T-helper 17 cell (primary cell): ENCODE data around the gene TMED1. TPM values are rescaled to one million over a fixed set of nuclear protein-coding genes. Genes with fewer than 3 reads are reported as not detected.

ENCODE experiments used
- ATAC-seq: fragments of 150-1000 bp; cut with Tn5 transposase; 2 replicates; pipeline ENCODE4 v1.10.0; 2021; ENCODE audit warnings: mild to moderate bottlenecking, moderate library complexity
- DNase-seq, 3 donors: peaks; one replicate each; pipeline versions ENCODE4 v3.0.0 to v3.0.0-alpha.2; 2020 to 2021
- H3K9me3 ChIP-seq: one replicate; pipeline ENCODE4 v1.7.0; 2013; ENCODE audit warnings: low read length, mild to moderate bottlenecking; ENCODE audit not compliant: control insufficient read depth, poor library complexity, severe bottlenecking
- H3K27ac Mint-ChIP-seq: one replicate; pipeline ENCODE4 v1.8.0; 2022; ENCODE audit warnings: mild to moderate bottlenecking, moderate library complexity, mixed read lengths
- H3K27me3 Mint-ChIP-seq: one replicate; pipeline ENCODE4 v1.8.0; 2022; ENCODE audit warnings: mixed read lengths
- H3K36me3 Mint-ChIP-seq: one replicate; pipeline ENCODE4 v1.8.0; 2022; ENCODE audit warnings: low read depth, mixed read lengths
- H3K4me1 Mint-ChIP-seq: one replicate; pipeline ENCODE4 v1.8.0; 2022; ENCODE audit warnings: mild to moderate bottlenecking, mixed read lengths
- H3K4me3 Mint-ChIP-seq: one replicate; pipeline ENCODE4 v1.8.0; 2022; ENCODE audit warnings: mild to moderate bottlenecking, moderate library complexity, mixed read lengths
- total RNA-seq, 4 donors: library from RNA in 2 of 4; stranded (reverse) in 2 of 4; gene quantifications; one replicate each; pipeline ENCODE4 v1.2.3 and lab custom pipeline; 2022 to 2026

TMED1 gene
- total RNA-seq, 2 donors from 2014 or later: 8.7 to 10.5 TPM

- ATAC-seq (no peak), DNase-seq (no peak)
- H3K9me3 ChIP-seq: no peaks in the 10 kb centered on the region
- no peaks in the 10 kb centered on the region for H3K27me3 Mint-ChIP-seq
- peak overlapping the region; percentile 92 for H3K27ac Mint-ChIP-seq
- peaks cover 8% of the 10 kb centered on the region for H3K36me3 Mint-ChIP-seq
- peaks cover 8% of the 10 kb centered on the region for H3K4me1 Mint-ChIP-seq
- no peak overlapping the region for H3K4me3 Mint-ChIP-seq
Measured at GRCh38 chr19:10819124-10820060, 16.6 kb downstream of the TMED1 start.

GRCh38 chr19:10818301-10819123 lies 17.5 kb downstream of the TMED1 start:
- H3K27ac Mint-ChIP-seq: no peak overlapping the region
- H3K4me3 Mint-ChIP-seq: no peak overlapping the region
- peaks cover 9% of the 10 kb centered on the region for H3K4me1 Mint-ChIP-seq
- peaks cover 8% of the 10 kb centered on the region for H3K36me3 Mint-ChIP-seq
- H3K27me3 Mint-ChIP-seq: no peaks in the 10 kb centered on the region
- no peaks in the 10 kb centered on the region for H3K9me3 ChIP-seq
- ATAC-seq (no peak), DNase-seq (no peak)

- H3K9me3 ChIP-seq: no peaks in the 10 kb centered on the region
- Mint-ChIP-seq H3K4me1 (peaks cover 9% of the 10 kb centered on the region), H3K4me3 (no peak overlapping the region), H3K27ac (no peak overlapping the region), H3K27me3 (no peaks in the 10 kb centered on the region), H3K36me3 (peaks cover 8% of the 10 kb centered on the region)
- DNase-seq (no peak), ATAC-seq (no peak)
Measured at GRCh38 chr19:10817291-10818038, 18.5 kb downstream of the TMED1 start.

GRCh38 chr19:10816691-10817090 lies 19.3 kb downstream of the TMED1 start:
- no peak overlapping the region for H3K4me3 Mint-ChIP-seq
- peaks cover 8% of the 10 kb centered on the region for H3K36me3 Mint-ChIP-seq
- peaks cover 9% of the 10 kb centered on the region for H3K4me1 Mint-ChIP-seq
- H3K27me3 Mint-ChIP-seq: no peaks in the 10 kb centered on the region
- no peaks in the 10 kb centered on the region for H3K9me3 ChIP-seq
- no peak for ATAC-seq
- peak overlapping the region; percentile 70 for H3K27ac Mint-ChIP-seq
- no peak for DNase-seq

GRCh38 chr19:10815969-10816644 lies 19.9 kb downstream of the TMED1 start:
- H3K27me3 Mint-ChIP-seq: no peaks in the 10 kb centered on the region
- peaks cover 9% of the 10 kb centered on the region for H3K4me1 Mint-ChIP-seq
- peaks cover 8% of the 10 kb centered on the region for H3K36me3 Mint-ChIP-seq
- DNase-seq (no peak), ATAC-seq (no peak)
- H3K4me3 Mint-ChIP-seq: no peak overlapping the region
- H3K9me3 ChIP-seq: no peaks in the 10 kb centered on the region
- H3K27ac Mint-ChIP-seq: peak overlapping the region; percentile 41

- H3K36me3 Mint-ChIP-seq: peaks cover 4% of the 10 kb centered on the region
Measured at GRCh38 chr19:10815007-10815536, 20.9 kb downstream of the TMED1 start.

GRCh38 chr19:10812902-10813404 lies 23.1 kb downstream of the TMED1 start:
- DNase-seq (no peak), ATAC-seq (peak; percentile 29)
- Mint-ChIP-seq H3K27me3 (no peaks in the 10 kb centered on the region), H3K4me1 (peaks cover 22% of the 10 kb centered on the region), H3K36me3 (peaks cover 5% of the 10 kb centered on the region), H3K4me3 (no peak overlapping the region), H3K27ac (peak overlapping the region; percentile 89)
- H3K9me3 ChIP-seq: no peaks in the 10 kb centered on the region

More at GRCh38 chr19:10815007-10815536, 20.9 kb downstream of the TMED1 start:
- no peaks in the 10 kb centered on the region for H3K27me3 Mint-ChIP-seq
- no peaks in the 10 kb centered on the region for H3K9me3 ChIP-seq
- H3K4me3 Mint-ChIP-seq: no peak overlapping the region
- ATAC-seq (no peak), DNase-seq (no peak)
- peak overlapping the region; percentile 89 for H3K27ac Mint-ChIP-seq
- peaks cover 6% of the 10 kb centered on the region for H3K4me1 Mint-ChIP-seq

- peaks cover 5% of the 10 kb centered on the region for H3K36me3 Mint-ChIP-seq
- H3K4me1 Mint-ChIP-seq: peaks cover 22% of the 10 kb centered on the region
- no peaks in the 10 kb centered on the region for H3K27me3 Mint-ChIP-seq
- H3K4me3 Mint-ChIP-seq: no peak overlapping the region
- DNase-seq (no peak), ATAC-seq (no peak)
- H3K9me3 ChIP-seq: no peaks in the 10 kb centered on the region
- H3K27ac Mint-ChIP-seq: peak overlapping the region; percentile 14
Measured at GRCh38 chr19:10812196-10812595, 23.8 kb downstream of the TMED1 start.

- peaks cover 5% of the 10 kb centered on the region for H3K36me3 Mint-ChIP-seq
- no peaks in the 10 kb centered on the region for H3K9me3 ChIP-seq
- no peak overlapping the region for H3K27ac Mint-ChIP-seq
- no peak for ATAC-seq
- DNase-seq: no peak
- H3K4me3 Mint-ChIP-seq: no peak overlapping the region
- peaks cover 22% of the 10 kb centered on the region for H3K4me1 Mint-ChIP-seq
- H3K27me3 Mint-ChIP-seq: no peaks in the 10 kb centered on the region
Measured at GRCh38 chr19:10811391-10812111, 24.5 kb downstream of the TMED1 start.

GRCh38 chr19:10809651-10810285 lies 26.2 kb downstream of the TMED1 start:
- Mint-ChIP-seq H3K27me3 (no peaks in the 10 kb centered on the region), H3K4me3 (no peak overlapping the region), H3K36me3 (peaks cover 6% of the 10 kb centered on the region), H3K4me1 (peaks cover 22% of the 10 kb centered on the region), H3K27ac (peak overlapping the region; percentile 88)
- DNase-seq: no peak
- ATAC-seq: no peak
- H3K9me3 ChIP-seq: no peaks in the 10 kb centered on the region

GRCh38 chr19:10808937-10809649 lies 26.9 kb downstream of the TMED1 start:
- DNase-seq: no peak
- Mint-ChIP-seq H3K36me3 (peaks cover 5% of the 10 kb centered on the region), H3K27me3 (no peaks in the 10 kb centered on the region), H3K4me3 (peak overlapping the region; percentile 51), H3K4me1 (peaks cover 18% of the 10 kb centered on the region), H3K27ac (peak overlapping the region; percentile 88)
- ATAC-seq: peak; percentile 79
- no peaks in the 10 kb centered on the region for H3K9me3 ChIP-seq
